GM21447 (cell line): ENCODE data around the gene SEPTIN8.
A peak's percentile ranks its signal among the peaks of the same experiment; 100 is the strongest.

ENCODE experiments used
- ATAC-seq: cut with Tn5 transposase; IDR thresholded peaks from one replicate; pipeline ENCODE4 v1.9.1; 2021; ENCODE audit not compliant: unreplicated experiment

Gene SEPTIN8

GRCh38 chr5:132777209-132778069 lies at the start of gene SEPTIN8:
Gene SEPTIN8, minus strand, starts transcription at chr5:132777239. Its CDS starts 102 bp downstream, at chr5:132777137.
- peak; percentile 69 for ATAC-seq

DNA sequence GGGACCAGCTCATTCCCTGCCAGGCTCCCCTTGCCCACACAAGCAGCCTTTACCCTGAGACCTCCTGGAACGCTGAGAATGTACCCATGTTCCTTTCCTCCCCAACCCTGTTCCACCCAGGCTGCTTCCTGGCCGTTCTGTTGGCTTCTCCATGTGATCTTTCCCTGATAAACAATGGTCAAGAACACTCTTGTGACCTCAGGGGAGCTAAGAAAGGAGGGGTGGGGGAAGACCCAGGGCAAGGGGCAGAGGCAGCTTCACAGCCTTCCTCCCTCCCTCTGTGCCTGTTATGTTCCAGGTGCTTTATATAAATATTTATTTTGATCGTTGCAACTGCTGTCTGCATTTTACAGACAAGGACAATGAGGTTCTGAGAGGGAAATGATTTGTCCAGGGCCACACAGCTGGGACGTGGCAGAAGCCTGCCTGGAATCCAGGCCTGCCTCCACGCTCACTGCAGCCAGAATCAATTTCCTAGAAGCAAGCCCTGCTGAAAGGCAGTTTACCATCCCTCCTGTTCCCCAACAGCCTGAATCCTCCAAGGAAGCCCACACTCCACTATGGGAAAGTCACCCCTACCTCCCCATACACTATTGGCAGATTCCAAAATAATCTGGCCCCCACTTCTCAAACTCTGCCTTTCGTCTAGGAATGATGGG lies 49.5 kb upstream of the SEPTIN8 start:
- no peak for ATAC-seq

- no peak for ATAC-seq
Measured at GRCh38 chr5:132825834-132826391, 48.9 kb upstream of the SEPTIN8 start.

GRCh38 chr5:132825033-132825833 lies 48.2 kb upstream of the SEPTIN8 start:
- no peak for ATAC-seq

DNA sequence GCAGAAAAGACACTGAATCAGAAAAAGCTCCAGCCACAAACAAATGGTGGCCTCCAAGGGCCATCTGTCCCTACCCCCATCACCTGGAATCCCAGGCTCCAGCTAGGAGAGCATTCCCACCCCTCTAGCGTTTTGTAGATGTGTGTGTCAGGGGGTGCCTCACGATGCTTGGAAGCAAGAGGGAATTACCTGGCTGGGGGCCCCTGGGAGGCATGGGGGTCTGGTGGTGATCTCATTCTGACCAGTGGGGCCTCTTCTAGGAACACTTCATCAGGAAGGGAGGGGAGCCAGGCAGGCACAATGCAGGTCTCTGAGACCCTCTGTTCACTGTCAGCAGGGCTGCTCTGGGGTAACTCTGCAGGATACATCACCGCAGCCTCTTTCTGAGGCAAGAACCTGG lies 47.4 kb upstream of the SEPTIN8 start:
- ATAC-seq, result no peak

DNA sequence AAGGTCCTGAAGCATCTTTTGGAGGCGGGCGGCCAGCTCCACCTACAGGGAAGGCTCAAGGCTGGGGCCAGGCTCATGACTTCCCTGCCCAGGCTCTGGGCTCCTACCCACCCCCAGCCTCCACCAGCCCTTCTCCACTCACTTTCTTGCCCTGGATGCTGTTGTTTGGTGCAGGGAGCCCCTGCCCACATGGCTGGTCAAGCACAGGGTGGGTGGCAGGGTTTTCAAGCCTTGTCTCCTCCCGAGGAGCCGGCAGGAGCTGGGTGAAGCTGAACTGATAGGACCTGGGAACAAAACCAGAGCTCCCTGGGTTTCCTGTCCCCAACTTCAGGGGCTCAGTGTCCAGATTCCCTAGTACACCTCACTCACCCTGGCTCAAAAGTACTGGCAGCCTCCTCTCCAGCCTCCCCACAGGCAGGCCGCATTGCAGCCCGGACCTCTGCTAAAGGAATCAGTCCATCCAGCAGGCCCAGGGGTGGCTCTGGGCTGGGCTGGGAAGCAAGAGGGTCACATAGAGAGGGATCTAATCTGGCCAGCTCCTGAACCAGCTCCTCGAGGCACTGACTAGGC lies 46.5 kb upstream of the SEPTIN8 start:
- no peak for ATAC-seq

DNA sequence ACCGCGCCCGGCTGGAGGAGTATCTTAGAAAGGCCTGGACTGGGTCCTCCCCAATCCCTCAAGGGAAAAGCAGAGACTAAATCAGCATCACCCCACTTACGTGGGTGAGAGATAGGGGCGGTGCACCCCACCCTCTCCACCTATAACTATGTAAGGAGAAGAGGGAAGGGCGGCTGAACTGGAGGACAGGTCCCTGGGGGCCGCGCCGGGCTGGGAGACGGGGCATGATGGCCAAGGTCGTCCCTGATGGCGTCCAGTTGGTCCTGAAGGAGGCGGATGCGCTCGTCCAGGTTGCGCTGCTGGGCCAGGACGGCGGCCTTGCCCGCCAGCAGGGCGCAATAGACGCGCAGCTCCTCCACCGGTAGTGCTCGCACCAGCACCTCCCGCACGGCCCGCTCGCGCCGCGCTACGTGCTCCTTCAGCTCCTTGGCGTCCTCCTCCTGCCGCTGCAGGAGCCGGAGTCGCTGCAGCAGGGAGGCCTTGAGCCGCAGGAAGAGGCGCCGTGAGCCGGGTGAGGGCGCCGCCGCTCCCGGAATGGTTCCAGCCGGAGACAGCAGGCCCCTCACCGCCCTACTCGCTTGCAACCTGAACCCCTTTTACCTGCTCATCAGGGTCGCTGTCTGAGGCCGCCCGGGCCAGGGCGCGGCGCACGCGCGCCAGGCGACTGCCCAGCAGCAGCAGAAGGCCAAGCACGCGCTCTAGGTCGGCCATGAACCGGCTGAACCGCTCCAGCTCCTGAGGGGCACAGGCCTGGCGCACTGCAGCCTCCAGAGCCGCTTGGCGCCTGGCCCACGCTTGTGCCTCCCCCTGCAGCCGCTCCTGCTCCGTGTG lies 45.8 kb upstream of the SEPTIN8 start:
- no peak for ATAC-seq

DNA sequence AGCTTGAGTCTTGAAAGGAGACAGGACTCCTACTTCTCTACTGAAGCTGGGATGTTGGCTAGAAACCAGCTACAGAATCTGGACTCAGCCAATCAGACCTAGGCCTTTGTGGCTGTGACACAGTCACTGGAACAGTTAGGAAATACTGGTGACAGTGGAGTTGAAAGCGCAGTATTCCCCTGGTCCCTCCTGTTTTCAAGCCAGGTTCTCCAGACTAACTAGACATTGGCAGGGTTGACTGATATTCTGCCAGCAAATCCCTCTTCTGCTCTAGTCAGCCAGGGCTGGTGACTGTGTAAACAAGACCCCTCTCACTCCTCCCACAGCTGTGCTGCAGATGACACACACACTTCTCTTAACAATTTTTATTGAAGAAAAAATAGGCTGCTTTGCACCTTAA lies 44.8 kb upstream of the SEPTIN8 start:
- no peak for ATAC-seq

DNA sequence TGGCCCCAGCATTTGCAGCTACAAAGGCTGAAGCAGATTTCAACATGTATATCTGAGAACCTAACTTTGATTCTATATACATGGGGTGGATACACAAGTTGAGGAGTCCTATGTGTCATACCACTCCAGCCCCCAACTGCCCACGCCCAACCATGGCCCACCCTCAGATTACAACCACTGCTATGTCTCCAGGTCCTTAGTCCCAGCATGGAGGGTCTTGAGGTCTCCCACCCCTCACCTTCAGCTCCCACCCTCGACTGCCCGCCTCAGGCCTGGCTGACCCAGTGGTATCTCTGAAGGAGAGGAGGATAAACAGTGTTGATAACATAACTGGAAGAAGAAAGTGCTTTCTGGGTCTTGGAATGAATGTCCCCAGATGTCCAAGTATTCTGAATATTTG lies 44.3 kb upstream of the SEPTIN8 start:
- ATAC-seq, result no peak

DNA sequence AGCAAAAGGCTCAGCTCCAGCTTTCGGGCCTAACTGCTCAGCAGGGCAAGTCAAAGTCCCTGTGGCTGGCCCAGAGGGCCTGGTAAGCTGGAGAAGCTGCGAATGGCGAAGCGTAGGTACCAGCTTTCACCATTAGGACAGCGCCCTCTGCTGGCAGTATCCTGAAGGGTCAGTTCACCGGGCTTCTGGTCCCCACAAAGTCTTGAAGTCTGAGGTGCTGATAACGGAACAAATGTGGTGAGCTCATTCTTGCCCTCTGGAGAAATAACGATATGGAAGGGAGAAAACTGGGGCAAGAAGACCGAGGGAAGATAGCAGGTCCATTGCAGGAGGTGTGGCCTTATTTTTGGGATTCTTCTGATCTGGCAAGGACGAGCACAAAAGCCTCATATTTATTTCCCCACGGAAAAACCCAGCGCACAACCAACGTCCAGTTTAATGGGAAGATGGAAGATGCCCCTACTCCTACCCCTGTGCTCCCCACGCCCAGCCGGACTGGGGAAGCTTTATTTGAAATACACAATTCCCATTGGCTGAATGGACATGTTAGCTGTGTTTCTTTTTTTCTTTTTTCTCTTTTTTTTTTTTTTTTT lies 43.2 kb upstream of the SEPTIN8 start:
- ATAC-seq, result peak; percentile 82

GRCh38 chr5:132819468-132819867 lies 42.4 kb upstream of the SEPTIN8 start:
- no peak for ATAC-seq

GRCh38 chr5:132817011-132817410 lies 40.0 kb upstream of the SEPTIN8 start:
- no peak for ATAC-seq

- no peak for ATAC-seq
Measured at GRCh38 chr5:132816554-132816953, 39.5 kb upstream of the SEPTIN8 start.

DNA sequence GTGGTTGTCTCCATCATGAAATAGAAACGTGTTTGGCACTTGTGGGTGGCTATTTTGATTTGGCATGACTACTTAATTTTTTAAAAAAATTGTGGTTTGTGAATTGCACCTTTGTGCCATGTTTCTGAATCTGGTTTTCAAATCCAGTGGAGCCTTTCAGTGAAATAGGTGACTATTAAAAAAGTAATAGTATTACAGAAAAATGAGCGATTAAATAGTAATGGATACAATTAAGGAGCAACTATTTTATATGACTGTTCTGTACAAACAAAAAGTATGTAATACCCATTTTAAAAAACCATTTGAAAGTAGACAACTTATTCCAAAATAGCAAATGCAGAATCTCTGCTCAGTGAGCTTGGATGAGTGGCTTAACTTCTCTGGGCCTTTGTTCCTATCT lies 39.0 kb upstream of the SEPTIN8 start:
- no peak for ATAC-seq

- ATAC-seq, result no peak
Measured at GRCh38 chr5:132815454-132815853, 38.4 kb upstream of the SEPTIN8 start.

GRCh38 chr5:132814503-132815294 lies 37.7 kb upstream of the SEPTIN8 start:
- no peak for ATAC-seq

DNA sequence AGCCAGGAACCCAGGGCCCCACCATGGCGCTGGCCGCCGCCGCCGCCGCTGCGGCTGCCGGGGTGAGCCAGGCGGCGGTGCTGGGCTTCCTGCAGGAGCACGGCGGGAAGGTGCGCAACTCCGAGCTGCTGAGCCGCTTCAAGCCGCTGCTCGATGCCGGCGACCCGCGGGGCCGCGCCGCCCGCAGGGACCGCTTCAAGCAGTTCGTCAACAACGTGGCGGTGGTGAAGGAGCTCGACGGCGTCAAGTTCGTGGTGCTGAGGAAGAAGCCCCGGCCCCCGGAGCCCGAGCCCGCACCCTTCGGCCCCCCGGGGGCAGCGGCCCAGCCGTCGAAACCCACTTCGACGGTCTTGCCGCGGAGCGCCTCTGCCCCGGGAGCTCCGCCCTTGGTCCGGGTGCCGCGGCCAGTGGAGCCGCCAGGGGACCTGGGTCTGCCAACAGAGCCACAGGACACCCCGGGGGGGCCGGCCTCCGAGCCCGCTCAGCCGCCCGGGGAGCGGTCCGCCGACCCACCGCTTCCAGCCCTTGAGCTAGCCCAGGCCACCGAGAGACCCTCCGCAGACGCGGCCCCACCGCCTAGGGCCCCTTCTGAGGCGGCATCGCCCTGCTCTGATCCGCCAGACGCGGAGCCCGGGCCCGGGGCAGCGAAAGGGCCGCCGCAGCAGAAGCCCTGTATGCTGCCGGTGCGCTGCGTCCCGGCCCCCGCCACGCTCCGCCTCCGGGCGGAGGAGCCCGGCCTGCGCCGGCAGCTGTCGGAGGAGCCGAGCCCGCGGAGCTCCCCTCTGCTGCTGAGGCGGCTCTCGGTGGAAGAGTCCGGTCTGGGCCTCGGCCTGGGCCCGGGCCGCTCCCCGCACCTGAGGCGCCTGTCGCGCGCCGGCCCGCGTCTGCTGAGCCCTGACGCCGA lies 36.8 kb upstream of the SEPTIN8 start:
- no peak for ATAC-seq
